Fibroblast of pulmonary artery (primary cell): ENCODE measurements around the gene AFAP1L2.

Experiments
- DNase-seq: peaks from one replicate; pipeline ENCODE4 v3.0.0-alpha.2; 2010; ENCODE audit warnings: low read depth
- H3K4me3 ChIP-seq: replicated peaks from 2 replicates; pipeline ENCODE4 v1.5.1; 2011; ENCODE audit warnings: low read depth, mild to moderate bottlenecking, control low read depth, low read length, moderate library complexity
- CTCF ChIP-seq: IDR thresholded peaks from 2 replicates; pipeline ENCODE4 v1.5.1; 2011; ENCODE audit warnings: mild to moderate bottlenecking, control low read depth, low read length, inconsistent platforms; ENCODE audit errors: missing control alignments

AFAP1L2 gene

GRCh38 chr10:114395366-114396022 lies 8.8 kb downstream of the AFAP1L2 start:
- no peak overlapping the region for H3K4me3 ChIP-seq
- TF ChIP-seq CTCF, result no peak
- no peak for DNase-seq

GRCh38 chr10:114394531-114394930 lies 9.8 kb downstream of the AFAP1L2 start:
- DNase-seq, result no peak

GRCh38 chr10:114393886-114394285 lies 10.4 kb downstream of the AFAP1L2 start:
- DNase-seq, result no peak
- no peak for TF ChIP-seq CTCF
- H3K4me3 ChIP-seq, result no peak overlapping the region

More at GRCh38 chr10:114394531-114394930, 9.8 kb downstream of the AFAP1L2 start:
- H3K4me3 ChIP-seq, result no peak overlapping the region
- no peak for TF ChIP-seq CTCF

GRCh38 chr10:114393482-114393881 lies 10.8 kb downstream of the AFAP1L2 start:
- DNase-seq, result no peak
- H3K4me3 ChIP-seq, result no peak overlapping the region
- TF ChIP-seq CTCF, result no peak

- TF ChIP-seq CTCF, result no peak
- no peak for DNase-seq
- no peak overlapping the region for H3K4me3 ChIP-seq
These were observed 12.0 kb downstream of the AFAP1L2 start for GRCh38 chr10:114392112-114392835.

GRCh38 chr10:114391599-114391998 lies 12.7 kb downstream of the AFAP1L2 start:
- no peak for TF ChIP-seq CTCF
- no peak overlapping the region for H3K4me3 ChIP-seq
- DNase-seq, result no peak
